Spleen (tissue), 7 donors: Measurements from ENCODE around the gene OCRL.

Experiments used
- CTCF ChIP-seq, 11 experiments: fragments of 200-600 bp in 7 of 11; fragments of 450-650 bp in 4 of 11; sonication (generic) in 4 of 11; IDR thresholded peaks in 8 of 11; conservative IDR thresholded peaks in 3 of 11; 1 replicate in 7 of 11; 2 replicates in 4 of 11; pipeline versions ENCODE4 v1.4.0 to v1.8.0; 2016 to 2021; ENCODE audit warnings: antibody characterized with exemption in 11 of 11, inconsistent platforms in 4 of 11, mild to moderate bottlenecking in 1 of 11
- POLR2A ChIP-seq, 3 donors: fragments of 450-650 bp; IDR thresholded peaks; one replicate each; pipeline ENCODE4 v1.5.1; 2017; ENCODE audit warnings: antibody characterized with exemption in 3 of 3, mild to moderate bottlenecking in 1 of 3
- POLR2AphosphoS5 ChIP-seq, 3 donors: sonication (generic); formaldehyde crosslinking; IDR thresholded peaks; one replicate each; pipeline ENCODE4 v1.5.1; 2017; ENCODE audit warnings: antibody characterized with exemption in 3 of 3
- donor health status: DM: no; HTN: no; CAD: no; lungs with moderate emphysema.
- donor health status: DM: no; HTN: no; CAD: no.
- donor health status: DM: no; HTN: no; CAD: no.

- TF ChIP-seq POLR2A (IDR thresholded peaks at IDR 0.05) (no peak), CTCF (IDR thresholded peaks at IDR 0.05 in 8 of 11, conservative IDR thresholded peaks at IDR 0.05 in 3 of 11) (no peak), POLR2AphosphoS5 (IDR thresholded peaks at IDR 0.05) (no peak)
These were observed 14.9 kb upstream of the OCRL start for GRCh38 chrX:129525162-129525561.
